KBM-7 (cell line): ENCODE results near the gene TRPM2.

Experiments
- DNase-seq: peaks from one replicate; pipeline ENCODE4 v3.0.0-alpha.2; 2015
- in situ Hi-C: fragments of 300-500 bp; cut with MboI; formaldehyde crosslinking; loops from 2 replicates; pipeline ENCODE4 v1.14.3; 2020; ENCODE audit warnings: low sequenced_read_pairs, low pct_unique_long_range_greater_than_20kb, mixed read lengths

Gene TRPM2

DNA sequence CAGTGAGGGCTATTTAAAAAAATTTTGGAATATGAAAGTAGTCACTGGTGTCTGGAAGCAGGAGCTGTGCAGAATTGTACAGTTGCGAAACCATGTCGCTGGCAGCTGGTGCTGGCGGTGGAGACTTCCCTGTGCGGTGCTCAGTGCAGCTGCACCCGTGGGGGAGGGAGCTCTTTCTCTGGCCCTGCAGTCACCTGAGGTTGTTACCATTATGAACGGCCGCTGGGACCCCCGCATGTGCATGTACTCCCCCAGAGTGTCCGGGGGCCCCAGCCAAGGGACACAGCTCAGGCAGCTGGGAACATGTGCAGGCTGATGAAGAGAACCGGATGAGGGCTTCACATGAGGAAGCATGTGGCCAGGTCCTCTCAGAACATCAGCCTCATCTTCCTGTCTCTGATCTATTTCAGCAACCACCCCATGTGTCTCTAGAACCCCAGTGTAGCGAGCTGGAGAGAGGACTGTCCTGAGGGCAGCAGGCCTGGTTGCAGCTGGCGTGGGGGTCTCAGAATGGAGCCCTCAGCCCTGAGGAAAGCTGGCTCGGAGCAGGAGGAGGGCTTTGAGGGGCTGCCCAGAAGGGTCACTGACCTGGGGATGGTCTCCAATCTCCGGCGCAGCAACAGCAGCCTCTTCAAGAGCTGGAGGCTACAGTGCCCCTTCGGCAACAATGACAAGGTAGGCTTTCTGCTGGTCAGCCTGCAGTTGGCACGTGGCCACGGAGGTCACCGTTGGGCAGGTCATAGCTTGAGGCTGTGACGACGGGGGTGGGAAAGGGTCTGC is at the start of gene TRPM2:
TRPM2 (plus strand) TSS at position 431 of the 780 bp plus-strand sequence; CDS start at position 511, 80 bp downstream.
- in situ Hi-C loops, result loop anchor here (10.0 to 25.0 kb wide), 2 partner anchors 111 to 534 kb away; no protein-coding TSS in a partner anchor
- peak; percentile 92 for DNase-seq

DNA sequence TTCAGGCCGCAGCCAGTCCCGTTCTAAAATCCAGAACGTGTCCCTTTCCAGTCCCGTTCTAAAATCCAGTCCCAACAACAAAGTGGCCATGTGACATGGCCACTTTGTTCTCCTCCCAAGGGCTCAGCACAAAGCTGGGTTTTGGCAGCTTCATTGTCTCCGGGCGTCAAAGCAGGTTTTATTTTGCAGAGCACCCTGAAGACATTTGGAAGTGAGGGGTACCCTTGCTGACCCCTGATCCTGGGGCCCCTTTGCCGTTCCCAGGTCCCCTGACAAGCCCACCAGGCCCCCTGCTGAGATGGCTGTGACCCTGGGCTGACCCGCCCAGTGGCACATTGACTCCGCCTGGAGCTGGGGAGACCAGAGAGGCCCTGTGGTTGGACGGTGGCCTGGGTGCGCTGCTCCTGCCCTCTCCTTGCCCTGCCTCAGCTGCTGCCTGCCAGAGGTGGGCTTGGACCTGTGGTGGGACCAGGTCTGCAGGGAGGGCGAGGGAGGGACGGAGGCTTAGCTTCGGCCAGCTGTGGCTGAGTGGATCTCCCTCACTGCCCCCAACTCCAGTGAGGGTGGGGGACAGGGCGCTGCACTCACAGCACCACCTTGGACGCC is 49.3 kb upstream of the TRPM2 start:
- in situ Hi-C loops, result no loop called here
- DNase-seq, result no peak

DNA sequence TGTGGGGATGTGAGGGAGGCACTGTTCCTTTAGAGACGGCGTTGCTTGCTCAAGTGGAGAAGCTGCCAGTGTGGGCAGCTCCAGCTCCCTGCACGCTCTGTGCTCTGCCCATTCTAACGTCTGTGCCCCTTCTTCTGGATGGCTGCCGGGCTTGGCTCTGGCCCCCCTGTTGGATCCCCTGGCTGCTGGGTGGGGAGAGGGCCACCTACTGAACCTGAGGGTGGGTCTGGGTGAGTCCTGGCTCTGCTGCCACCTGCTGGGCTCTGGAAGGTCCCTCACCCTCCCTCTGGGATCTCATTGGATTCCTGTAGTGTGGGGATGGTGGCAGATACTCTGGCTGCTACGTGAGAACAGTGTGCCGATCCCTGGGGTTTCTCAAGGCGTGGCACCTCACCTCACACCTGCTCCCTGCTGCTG is 48.5 kb upstream of the TRPM2 start:
- in situ Hi-C loops, result no loop called here

DNA sequence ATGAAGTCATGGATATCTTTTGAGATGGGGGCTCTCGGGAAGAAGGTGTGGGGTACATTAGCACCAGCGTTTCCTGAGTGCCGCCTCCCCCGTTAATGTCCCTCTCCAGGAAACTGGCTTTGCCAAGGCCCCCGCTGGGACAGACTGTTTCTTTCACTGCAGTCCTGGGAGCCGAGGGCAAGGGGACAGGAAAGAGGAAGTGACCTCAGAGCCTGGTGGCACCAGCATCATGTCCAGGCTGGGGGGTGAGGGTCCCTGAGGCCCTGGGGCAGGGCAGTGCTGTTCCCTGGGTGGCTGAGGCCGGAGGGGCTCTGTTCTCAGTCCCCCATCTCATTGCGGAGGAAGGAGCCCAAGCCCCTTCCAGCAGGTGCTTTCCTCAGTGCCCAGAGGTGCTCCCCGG is 47.7 kb upstream of the TRPM2 start:
- in situ Hi-C loops, result no loop called here
- DNase-seq, result no peak

More for the DNA sequence above, 48.5 kb upstream of the TRPM2 start:
- DNase-seq, result peak; percentile 61

DNA sequence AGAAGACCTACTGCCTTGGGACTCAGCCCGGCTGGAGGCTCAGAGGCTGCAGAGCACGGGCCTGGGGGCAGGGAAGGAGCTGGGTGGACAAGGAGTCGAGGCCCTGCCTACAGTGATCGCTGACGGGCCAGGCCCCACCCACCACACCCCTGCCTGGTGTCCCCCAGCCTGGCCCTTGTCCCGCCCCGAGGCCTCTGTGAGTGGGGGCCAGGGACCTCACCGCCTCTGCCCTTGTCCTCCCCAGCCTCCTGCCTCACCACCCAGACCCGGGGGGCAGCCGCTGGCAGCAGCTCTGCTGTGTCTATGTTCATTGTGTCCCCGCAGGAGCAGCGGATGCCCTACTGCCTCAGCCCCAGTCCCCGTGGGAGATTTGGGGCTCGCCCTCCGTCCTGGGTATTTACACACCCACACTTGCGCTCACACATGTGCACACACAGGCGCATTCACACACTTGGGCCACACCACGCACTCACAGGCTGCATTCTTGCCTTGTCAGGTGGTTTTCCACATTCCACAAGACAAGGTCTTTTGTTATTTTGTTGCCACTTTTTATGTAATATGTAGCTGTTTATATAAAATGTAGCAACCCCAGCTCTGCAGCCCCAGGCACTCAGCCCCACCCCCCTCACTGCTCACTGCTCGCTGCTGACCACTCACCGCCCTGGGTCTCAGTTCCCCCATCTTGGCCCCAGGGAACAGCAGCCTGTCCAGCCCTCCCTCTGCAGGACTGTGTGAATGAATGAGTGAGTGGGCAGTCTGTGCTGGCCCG is 46.3 kb upstream of the TRPM2 start:
- in situ Hi-C loops, result no loop called here
- no peak for DNase-seq

DNA sequence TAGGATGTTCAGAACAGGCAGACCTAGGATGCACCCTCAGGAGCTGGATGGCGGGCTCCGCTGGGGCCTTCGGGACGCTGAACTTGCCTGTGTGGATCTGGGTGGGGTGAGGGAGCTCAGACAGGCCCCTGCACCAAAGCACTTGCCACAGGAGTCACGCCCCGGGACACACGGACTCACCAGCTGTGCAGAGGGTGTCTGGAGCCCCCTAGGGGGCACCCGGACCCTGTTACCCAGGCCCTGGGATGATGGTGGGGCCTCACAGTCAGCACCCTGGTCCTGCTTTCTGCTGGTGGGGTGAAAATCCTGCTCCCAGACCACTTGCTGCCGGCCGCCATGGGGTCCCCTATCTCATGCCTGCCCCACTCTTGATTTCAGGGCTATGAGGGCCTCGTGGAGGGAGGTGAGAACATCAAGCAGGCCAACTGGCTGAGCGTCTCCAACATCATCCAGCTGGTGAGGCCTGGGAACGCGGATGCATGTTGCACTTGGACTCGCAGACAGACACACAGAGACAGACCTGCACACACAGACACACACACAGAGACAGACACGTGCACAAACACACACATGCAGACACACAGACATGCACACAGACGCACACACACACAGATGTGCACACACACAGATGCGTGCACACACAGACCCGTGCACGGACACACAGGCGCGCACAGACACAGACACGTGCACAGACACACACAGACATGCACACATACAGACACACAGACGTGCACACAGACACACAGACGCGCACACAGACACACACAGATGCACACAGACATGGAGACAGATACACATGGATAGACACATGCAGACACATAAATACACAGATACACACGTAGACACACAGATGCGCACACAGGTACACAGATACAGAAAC is 42.6 kb upstream of the TRPM2 start:
- DNase-seq, result no peak
- in situ Hi-C loops, result no loop called here

DNA sequence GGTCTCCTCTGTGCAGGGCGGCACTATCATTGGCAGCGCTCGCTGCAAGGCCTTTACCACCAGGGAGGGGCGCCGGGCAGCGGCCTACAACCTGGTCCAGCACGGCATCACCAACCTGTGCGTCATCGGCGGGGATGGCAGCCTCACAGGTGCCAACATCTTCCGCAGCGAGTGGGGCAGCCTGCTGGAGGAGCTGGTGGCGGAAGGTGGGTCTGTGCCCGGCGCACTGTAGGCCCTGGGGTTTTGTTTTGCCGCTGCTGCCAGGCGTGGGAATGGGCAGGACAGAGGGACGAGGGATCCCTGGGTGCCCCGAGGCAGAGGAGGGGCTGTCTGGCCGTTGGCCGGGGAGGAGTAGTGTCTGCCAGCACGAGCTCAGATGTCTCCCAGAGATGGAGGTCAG is 41.3 kb upstream of the TRPM2 start:
- no peak for DNase-seq
- in situ Hi-C loops, result no loop called here

DNA sequence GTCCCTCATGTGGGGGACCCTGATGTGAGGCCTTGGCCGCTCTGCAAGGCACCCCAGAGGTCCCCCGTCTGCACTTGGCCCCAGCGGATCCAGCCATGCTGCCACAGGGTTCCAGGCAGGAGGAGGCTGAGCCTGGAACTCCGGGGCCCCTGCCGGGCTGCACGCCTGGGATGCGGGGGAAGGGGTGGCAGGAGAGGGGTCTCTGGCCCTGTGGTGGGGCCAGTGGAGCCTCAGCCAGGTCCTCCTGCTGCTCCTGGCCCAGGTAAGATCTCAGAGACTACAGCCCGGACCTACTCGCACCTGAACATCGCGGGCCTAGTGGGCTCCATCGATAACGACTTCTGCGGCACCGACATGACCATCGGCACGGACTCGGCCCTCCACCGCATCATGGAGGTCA is 40.7 kb upstream of the TRPM2 start:
- in situ Hi-C loops, result no loop called here
- no peak for DNase-seq

DNA sequence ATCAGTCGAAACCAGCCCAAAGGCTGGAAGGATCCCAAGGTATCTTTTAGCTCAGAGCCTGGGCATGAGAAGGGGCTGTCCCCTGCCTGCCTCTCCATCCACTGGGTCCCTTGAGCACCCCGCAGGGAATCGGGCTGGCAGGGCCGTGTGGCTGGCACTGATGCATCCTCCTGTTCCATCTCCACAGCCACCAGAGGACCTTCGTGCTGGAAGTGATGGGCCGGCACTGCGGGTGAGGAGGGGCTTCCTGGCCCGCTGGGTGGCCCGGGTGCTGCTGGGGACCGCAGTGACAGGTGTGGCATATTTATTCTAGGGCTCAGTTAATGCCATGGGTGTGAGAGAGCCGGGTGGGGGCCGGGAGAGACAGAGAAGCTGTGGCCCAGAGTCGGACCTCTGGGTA is 40.0 kb upstream of the TRPM2 start:
- in situ Hi-C loops, result no loop called here
- no peak for DNase-seq

DNA sequence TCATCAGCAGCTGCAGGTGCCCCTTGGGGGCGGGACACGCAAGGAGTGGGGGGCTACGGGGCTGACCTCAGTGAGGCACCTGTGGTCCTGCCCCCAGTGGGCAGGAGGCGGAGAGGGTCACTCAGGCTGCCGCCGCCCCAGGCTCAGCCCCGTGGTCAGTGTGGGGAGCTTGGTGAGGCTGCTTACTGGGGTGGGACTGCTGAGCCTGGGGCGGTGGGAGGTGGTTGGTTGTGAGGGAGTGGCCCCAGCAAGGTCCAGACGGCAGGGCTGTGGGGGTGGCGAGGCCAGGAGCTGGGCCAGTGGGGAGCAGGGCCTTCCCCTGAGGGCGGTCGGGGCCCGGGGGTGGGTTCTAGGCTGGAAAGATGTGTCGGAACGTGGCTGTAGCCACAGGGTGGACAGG is 39.3 kb upstream of the TRPM2 start:
- in situ Hi-C loops, result no loop called here
- no peak for DNase-seq

DNA sequence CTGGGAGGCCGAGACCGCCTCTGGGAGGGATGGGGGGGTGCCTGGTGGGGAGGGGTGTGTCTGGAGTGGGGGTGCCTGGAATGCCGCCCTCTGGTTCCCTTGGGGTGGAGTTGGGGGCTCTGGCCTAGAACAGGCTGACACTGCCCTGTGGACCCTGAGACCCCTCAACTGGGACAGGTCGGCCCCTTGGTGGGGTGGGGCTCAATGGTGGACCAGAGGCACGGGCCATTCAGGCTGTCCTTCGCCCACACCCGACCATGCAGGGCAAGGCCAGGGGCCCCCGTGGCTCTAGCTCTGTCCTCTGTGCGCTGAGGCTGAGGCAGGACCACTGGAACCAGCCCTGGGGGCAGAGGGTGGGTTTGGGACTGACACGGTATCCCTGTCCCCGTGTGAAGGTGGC is 38.9 kb upstream of the TRPM2 start:
- in situ Hi-C loops, result no loop called here
- no peak for DNase-seq

DNA sequence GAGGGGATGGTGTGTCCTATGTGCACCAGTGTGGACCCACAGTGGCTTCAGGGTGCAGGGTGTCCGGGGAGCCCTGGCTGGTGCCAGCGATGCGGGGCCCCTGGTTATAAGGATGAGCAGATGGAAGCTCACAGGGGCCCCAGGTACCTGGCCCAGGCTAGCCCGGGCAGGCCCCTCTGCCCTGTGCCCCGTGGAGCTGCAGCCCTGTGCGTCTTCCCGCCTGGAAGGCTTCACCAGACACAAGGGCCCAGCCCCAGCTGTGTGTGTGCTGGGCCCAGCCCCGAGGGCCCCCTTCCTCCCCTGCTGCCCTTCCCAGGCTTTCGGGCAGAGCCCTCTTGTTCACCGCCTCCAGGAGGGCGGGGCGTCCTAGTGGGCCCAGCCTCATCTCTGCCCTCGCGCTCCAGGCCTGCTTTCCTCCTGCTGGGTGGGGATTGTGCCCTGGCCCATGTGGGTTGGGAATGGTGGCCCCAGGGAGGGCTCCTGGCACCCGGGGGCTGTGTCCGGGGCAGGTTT is 37.7 kb upstream of the TRPM2 start:
- in situ Hi-C loops, result no loop called here
- no peak for DNase-seq

DNA sequence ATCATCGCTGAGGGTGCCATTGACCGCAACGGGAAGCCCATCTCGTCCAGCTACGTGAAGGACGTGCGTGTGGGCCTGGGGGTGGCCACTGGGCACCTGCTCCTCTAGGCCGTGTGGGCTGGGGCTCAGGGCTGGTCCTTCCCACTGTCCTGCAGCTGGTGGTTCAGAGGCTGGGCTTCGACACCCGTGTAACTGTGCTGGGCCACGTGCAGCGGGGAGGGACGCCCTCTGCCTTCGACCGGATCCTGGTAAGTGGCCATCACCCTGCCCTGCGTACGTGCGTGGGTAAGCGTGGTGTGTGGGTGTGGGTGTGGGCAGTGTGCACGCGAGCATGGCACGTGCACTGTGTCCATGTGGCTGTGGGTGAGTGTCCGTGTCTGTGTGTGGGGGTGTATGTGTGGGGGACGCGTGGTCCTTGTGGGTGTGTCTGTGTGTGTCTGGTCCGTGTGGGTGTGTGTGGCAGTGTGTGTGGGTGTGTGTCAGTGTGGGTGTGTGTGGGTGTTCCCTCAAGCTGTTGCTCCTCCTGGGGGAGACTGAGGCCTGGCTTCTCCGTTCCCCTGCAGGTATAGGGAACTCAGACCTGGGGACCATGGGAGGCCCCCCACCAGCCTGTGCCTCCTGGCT is 37.0 kb upstream of the TRPM2 start:
- no peak for DNase-seq
- in situ Hi-C loops, result no loop called here

DNA sequence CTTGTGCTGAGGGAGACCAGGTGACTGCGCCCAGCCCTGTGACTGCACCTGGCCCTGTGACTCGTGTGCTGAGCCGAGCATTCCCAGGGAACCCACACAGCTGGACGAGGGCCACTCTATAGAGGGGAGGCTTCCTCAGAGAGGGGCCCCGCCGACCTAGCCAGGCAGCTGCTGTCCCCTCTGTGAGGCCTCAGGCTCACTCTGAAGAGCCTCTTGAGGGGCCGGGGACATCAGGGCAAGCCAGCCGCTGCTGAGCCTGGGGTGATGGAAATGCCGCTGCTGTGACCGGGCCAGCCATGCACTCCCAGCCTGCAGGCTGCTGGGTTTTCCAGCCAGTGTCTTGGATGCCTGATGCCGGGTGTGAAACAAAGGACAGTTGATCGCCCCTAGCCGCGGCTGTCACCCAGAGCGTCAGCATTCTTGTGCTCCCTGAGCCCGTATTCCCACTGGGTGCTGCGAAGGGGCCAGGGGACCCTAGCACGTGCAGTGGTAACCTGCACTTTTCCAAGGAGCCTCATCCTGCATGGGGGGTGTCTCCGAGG is 36.1 kb upstream of the TRPM2 start:
- in situ Hi-C loops, result no loop called here
- DNase-seq, result no peak

DNA sequence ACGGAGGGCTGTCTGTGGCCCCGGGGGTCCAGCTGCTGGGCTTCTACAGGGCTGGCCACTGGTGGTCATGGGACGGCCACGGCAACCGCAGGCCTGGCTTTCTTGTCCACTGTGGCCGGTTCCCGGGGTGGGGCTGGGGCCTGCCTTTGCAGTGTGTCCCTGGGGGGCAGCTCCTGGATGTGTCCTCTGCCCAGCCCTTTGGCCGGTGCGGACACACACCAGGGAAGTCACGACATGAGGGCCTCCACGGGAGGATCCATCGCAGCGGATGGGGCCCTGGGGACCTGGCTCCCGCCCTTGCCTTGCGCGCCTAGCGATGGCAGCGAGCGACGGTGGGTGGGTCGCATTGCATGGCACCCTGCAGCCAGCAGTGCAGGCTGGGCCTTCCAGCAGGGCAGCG is 35.5 kb upstream of the TRPM2 start:
- in situ Hi-C loops, result no loop called here
- no peak for DNase-seq

DNA sequence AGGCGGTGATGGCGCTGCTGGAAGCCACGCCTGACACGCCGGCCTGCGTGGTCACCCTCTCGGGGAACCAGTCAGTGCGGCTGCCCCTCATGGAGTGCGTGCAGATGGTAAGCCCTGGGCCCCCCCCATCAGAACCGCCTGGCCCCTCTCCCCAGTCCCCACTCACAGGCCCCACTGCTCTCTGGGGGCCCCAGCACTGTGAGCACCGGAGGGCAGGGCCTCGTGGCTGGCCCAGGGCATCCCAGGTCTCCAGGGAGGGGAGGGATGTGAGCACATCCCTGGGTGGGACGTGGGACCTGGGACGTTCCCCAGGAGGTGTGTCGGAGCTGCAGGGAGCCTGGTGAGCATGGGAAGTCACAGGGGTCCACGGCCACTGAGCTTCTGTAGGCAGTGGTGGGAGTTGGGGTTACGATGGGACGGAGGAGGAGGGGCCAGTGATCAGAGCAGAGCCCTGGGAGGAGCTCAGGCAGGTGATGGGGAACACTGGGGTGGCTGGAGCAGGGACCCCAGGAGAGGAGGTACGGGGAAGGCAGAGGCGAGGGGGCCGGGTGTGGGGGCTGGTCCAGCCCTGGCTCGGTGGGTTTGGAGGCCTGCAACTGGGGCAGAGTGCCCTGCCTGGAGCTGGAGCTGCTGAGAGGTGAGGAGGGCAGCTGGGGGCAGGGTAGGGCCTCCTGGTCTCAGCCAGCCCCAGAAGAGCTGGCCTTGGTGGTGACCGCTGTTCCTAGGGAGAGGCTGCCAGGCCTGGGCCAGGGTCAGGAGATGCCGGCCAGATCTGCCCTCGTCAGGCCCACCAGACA is 34.7 kb upstream of the TRPM2 start:
- no peak for DNase-seq
- in situ Hi-C loops, result no loop called here

DNA sequence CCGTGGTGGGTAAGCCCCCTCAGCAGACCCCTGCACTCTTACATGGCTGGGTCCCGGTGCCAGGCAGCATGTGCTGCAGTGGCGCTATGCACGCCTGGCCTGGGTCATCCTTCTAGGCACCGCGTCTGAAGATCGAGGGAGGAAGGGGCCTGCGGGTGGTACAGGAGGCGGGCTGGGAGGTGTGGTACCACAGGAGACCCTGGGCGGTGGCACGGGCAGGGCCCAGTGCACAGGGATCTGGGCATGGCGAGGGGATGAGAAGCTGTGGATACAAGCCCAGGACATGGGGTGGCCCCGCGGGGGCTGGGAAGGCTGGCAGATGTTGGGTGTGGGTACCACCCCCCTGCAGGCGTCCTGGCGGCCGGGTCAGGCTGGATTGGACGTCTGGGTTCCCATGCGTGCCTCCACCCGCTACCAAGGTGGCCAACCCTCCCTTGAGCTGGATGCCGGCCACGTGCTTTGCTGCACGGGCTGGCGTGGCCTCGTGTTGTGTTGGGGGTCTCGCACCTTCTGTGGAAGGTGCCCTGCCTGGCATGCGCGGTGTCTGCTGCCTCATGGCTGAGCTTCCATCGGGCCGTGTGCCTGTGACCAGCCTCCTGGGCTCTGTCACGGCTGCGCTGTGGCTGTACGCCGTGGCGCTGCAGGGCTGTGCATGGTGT is 33.9 kb upstream of the TRPM2 start:
- no peak for DNase-seq
- in situ Hi-C loops, result no loop called here
